Measurements from ENCODE around the gene MGLL. TPM values are rescaled to one million over a fixed set of nuclear protein-coding genes. Genes with fewer than 3 reads are reported as not detected.

The MGLL gene
- total RNA-seq, 2 experiments from 2014 or later: 1.5 to 1.7 TPM

GRCh38 chr3:127745656-127746399, 76.5 kb downstream of the MGLL start:
- H3K4me1 Mint-ChIP-seq: peaks cover 3% of the 10 kb centered on the region
- POLR2A ChIA-PET: no interaction called here
- H3K27ac Mint-ChIP-seq: no peak overlapping the region
- H3K27me3 Mint-ChIP-seq: peaks cover 22% of the 10 kb centered on the region
- no peak overlapping the region for H3K4me3 Mint-ChIP-seq
- CTCF ChIA-PET: no interaction called here
- no peaks in the 10 kb centered on the region for H3K36me3 Mint-ChIP-seq (ENCODE audit: low read depth)
- no peak for DNase-seq
- no peaks in the 10 kb centered on the region for H3K9me3 Mint-ChIP-seq

- Mint-ChIP-seq H3K27ac (no peak overlapping the region), H3K36me3 (ENCODE audit: low read depth) (no peaks in the 10 kb centered on the region), H3K4me1 (no peaks in the 10 kb centered on the region), H3K27me3 (peaks cover 12% of the 10 kb centered on the region), H3K4me3 (no peak overlapping the region), H3K9me3 (no peaks in the 10 kb centered on the region)
- CTCF ChIA-PET: no interaction called here
- POLR2A ChIA-PET: no interaction called here
- DNase-seq: no peak
Measured at GRCh38 chr3:127744875-127745274, 77.4 kb downstream of the MGLL start.

GRCh38 chr3:127744253-127744815, 78.0 kb downstream of the MGLL start:
- no peak for DNase-seq
- H3K27ac Mint-ChIP-seq: no peak overlapping the region

DNA sequence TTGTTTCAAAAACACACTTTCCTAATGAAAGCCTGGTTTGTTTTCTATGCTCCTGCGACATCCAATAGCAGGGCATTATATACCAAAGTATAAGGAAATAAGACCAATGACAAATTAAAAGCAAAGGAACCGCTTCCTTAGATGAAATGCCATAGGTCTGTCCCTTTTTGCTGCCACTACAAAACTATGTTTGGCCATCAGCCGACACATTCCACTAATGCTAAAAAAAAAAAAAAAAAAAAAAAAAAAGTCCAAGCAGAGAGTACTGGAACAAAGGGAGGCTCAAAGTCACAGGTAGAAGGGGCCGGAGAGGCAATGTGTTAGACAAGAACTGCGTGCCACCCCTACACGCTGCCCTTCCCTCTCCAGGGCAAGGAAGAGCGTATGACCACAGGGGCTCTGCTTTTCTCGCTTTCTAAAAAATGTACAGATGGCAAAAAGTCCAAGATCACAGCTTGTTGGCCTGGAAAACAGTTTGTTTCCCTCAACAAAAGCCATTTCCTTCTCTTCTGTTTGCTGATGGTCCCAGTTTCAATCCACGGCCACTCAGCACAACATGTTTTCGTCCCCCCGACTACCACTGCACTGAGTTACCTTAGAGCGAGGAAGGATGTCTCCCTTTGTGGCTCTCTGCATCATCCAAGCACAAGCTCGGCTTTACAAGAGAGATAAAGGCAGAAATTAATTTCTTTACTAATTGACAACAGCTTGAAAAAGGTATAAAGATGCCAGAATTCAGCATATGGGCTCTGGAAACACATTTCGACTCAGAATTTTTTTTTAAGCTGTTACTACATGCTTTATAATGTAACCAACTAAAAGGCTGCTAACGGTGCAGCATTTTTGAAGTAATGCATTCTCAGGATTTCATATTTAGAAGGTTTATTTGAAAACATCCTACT, 78.7 kb downstream of the MGLL start:
- Mint-ChIP-seq H3K27ac (no peak overlapping the region), H3K27me3 (peaks cover 7% of the 10 kb centered on the region), H3K9me3 (no peaks in the 10 kb centered on the region), H3K4me3 (no peak overlapping the region), H3K4me1 (no peaks in the 10 kb centered on the region), H3K36me3 (ENCODE audit: low read depth) (no peaks in the 10 kb centered on the region)
- DNase-seq: no peak
- POLR2A ChIA-PET: no interaction called here
- CTCF ChIA-PET: no interaction called here

More at GRCh38 chr3:127744253-127744815, 78.0 kb downstream of the MGLL start:
- H3K27me3 Mint-ChIP-seq: peaks cover 7% of the 10 kb centered on the region
- H3K4me1 Mint-ChIP-seq: no peaks in the 10 kb centered on the region
- ChIA-PET POLR2A (no interaction called here), CTCF (no interaction called here)
- H3K4me3 Mint-ChIP-seq: no peak overlapping the region
- H3K9me3 Mint-ChIP-seq: no peaks in the 10 kb centered on the region
- no peaks in the 10 kb centered on the region for H3K36me3 Mint-ChIP-seq (ENCODE audit: low read depth)

DNA sequence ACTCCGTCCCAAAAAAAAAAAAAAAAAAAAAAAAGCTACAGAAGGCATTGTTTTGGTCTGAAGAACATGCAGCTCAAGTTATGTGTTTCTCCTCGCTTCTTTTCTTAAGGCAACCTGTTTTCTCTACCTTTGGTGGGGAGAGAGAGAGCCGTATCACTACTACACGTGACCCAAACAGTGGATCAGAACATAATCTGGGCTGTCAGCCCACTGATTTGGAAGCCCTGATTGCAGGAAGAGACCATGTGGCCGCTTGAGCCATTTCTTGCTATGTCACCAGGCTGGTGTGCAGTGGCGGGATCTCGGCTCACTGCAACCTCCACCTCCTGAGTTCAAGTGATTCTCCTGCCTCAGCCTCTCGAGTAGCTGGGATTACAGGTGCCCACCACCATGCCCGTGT, 79.7 kb downstream of the MGLL start:
- no peak for DNase-seq
- H3K4me3 Mint-ChIP-seq: no peak overlapping the region
- no peaks in the 10 kb centered on the region for H3K9me3 Mint-ChIP-seq
- H3K27me3 Mint-ChIP-seq: peaks cover 7% of the 10 kb centered on the region
- ChIA-PET POLR2A (no interaction called here), CTCF (no interaction called here)
- H3K27ac Mint-ChIP-seq: no peak overlapping the region
- H3K36me3 Mint-ChIP-seq (ENCODE audit: low read depth): no peaks in the 10 kb centered on the region
- peaks cover 3% of the 10 kb centered on the region for H3K4me1 Mint-ChIP-seq

DNA sequence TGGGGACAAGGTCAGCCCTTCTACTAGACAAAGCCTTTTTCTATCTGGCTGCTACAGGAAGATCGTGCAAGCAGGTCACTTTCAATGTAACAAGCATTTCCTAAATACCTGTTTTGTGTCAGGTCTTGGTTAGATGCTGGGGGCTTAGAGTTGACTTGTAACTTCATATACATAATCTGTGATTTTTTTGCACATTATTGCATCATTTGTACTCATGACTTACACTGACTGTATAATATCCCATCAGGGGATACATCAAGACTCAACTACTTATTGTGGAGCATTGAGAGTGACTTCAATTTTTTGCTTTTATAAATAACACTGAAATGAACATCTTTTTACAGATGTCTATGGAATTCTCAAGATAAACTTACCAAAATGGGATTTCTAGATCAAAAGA, 80.6 kb downstream of the MGLL start:
- Mint-ChIP-seq H3K27me3 (peaks cover 5% of the 10 kb centered on the region), H3K4me3 (no peak overlapping the region), H3K27ac (no peak overlapping the region), H3K4me1 (peaks cover 3% of the 10 kb centered on the region), H3K36me3 (ENCODE audit: low read depth) (no peaks in the 10 kb centered on the region), H3K9me3 (no peaks in the 10 kb centered on the region)
- CTCF ChIA-PET: no interaction called here
- DNase-seq: no peak
- POLR2A ChIA-PET: no interaction called here

DNA sequence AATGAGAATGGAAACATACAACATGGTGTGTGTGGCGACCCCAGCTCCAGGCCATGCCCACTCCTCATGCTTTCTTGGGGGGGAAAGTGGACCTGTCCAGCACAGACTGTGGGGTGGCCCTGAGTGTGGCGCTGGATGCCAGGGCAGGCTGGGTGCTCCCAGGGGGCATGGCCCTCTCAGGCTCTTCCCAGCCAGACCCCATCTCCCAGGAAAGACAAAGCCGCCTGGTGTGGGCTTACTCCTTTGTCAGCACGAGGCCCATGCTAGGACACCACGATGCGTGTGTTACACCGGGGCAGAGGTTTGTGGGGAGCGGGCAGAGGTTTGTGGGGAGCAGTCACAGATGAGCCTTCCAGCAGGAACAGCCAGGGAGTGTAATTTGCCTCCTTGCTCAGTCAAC, 81.1 kb downstream of the MGLL start:
- H3K9me3 Mint-ChIP-seq: no peaks in the 10 kb centered on the region
- peaks cover 3% of the 10 kb centered on the region for H3K4me1 Mint-ChIP-seq
- H3K36me3 Mint-ChIP-seq (ENCODE audit: low read depth): no peaks in the 10 kb centered on the region
- no peak overlapping the region for H3K27ac Mint-ChIP-seq
- POLR2A ChIA-PET: no interaction called here
- no peak overlapping the region for H3K4me3 Mint-ChIP-seq
- no peak for DNase-seq
- CTCF ChIA-PET: no interaction called here
- peaks cover 7% of the 10 kb centered on the region for H3K27me3 Mint-ChIP-seq

DNA sequence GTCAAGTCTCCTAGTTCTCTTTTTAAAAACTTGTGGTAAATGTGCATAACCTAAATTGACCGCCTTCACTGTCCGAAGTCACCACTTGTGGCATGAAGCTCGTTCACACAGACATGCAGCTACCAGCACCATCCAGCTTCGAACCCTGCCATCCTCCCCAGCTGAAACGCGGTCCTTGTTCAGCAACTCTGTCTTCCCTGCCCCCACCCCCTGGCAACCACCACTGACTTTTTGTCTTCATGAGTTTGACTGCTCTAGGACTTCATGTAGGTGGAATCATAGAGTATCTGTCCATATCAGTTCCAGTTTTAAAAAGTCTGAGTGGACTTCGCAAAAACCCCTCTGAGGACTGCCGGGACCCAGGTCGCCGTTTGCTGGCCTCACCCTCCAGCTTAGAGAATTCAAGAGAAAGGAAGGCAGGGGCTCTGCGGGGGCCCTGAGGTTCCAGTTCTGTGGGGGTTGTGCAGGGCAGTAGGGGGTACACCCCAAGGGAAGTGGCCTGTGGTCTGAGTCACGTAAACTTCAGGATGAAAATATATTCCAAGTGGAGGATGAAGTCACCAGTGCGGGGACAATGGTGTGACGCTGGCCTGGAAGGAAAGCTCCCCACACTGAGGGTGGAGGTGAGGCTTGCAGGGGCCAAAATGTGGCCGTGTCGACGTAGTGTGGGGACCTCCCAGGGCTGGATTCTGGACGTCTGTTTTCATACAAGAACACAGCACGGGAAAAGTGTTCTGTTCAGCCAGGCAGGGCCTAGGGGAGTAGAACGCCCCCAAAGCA, 82.0 kb downstream of the MGLL start:
- CTCF ChIA-PET: no interaction called here
- Mint-ChIP-seq H3K27ac (no peak overlapping the region), H3K4me1 (peaks cover 3% of the 10 kb centered on the region), H3K36me3 (ENCODE audit: low read depth) (no peaks in the 10 kb centered on the region), H3K27me3 (peaks cover 13% of the 10 kb centered on the region), H3K9me3 (no peaks in the 10 kb centered on the region), H3K4me3 (no peak overlapping the region)
- POLR2A ChIA-PET: no interaction called here
- DNase-seq: no peak

- Mint-ChIP-seq H3K4me1 (peaks cover 6% of the 10 kb centered on the region), H3K9me3 (no peaks in the 10 kb centered on the region), H3K27ac (no peak overlapping the region), H3K4me3 (no peak overlapping the region), H3K27me3 (peaks cover 18% of the 10 kb centered on the region), H3K36me3 (ENCODE audit: low read depth) (no peaks in the 10 kb centered on the region)
- CTCF ChIA-PET: interaction anchor here (0.6 kb wide), 1 partner anchor 81 kb away, joined by 3 read pairs; no protein-coding TSS in a partner anchor
- no peak for DNase-seq
- POLR2A ChIA-PET: no interaction called here
Measured at GRCh38 chr3:127739347-127740135, 82.8 kb downstream of the MGLL start.

DNA sequence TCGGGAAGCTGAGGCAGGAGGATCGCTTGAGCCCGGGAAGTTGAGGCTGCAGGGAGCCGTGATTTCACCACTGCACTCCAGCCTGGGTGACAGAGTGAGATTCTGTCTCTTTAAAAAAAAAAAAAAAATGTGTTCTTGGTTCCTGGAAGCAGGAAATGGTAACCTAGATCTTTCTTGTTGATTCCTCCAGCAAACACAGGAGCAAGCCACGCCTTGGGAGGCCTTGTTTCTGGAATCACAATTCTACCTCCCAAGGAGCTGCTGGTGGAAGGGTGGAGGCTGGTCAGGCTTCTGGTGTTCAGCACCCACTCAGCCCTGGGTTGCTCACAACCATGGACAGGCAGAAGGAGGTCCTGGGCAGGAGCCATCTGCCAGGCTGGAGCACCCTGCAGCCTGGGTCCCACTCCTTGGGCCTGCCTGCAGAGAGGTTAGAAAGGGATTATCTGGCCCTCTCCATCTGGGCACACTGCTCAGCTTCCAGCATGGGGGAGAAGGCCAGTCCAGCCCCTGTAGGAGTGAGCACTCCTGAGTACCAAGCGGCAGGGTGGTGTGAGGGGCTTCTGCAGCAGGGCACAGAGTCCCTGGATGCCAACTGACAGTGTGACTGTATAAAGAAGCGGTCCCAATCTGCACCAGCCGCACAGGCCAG, 84.0 kb downstream of the MGLL start:
- H3K9me3 Mint-ChIP-seq: no peaks in the 10 kb centered on the region
- POLR2A ChIA-PET: interaction anchor here (0.7 kb wide), 1 partner anchor 176 kb away, joined by 3 read pairs; no protein-coding TSS in a partner anchor
- H3K36me3 Mint-ChIP-seq (ENCODE audit: low read depth): no peaks in the 10 kb centered on the region

DNA sequence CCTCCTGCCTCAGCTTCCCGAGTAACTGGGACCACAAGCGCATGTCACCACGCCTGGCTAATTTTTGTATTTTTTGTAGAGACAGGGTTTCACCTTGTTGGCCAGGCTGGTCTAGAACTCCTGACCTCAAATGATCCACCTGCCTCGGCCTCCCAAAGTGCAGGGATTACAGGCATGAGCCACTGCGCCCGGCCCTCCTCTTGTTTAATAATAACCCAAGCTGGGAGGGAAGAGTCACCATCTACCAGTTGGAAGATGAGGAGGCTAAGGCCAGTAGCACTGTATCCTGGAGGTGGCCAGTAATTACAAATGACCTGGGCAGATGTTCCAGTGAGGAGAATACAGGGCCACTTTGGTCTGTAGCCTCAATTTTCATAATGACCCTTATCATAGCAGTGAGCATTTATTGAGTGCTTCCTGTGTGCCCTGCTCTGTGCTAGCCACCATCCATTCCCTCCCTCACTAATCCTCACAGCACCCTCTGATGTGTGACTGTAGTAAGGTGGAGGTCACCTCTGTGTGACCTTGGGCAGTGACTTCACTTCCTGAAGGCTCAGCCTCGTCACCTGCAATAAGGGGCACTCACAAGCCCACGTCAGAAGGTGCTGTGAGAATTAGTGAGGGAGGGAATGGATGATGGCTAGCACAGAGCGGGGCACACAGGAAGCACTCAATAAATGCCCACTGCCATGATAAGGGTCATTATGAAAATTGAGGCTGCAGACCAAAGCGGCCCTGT, 85.3 kb downstream of the MGLL start:
- no peak for DNase-seq
- Mint-ChIP-seq H3K27ac (no peak overlapping the region), H3K27me3 (peaks cover 24% of the 10 kb centered on the region), H3K9me3 (no peaks in the 10 kb centered on the region), H3K36me3 (ENCODE audit: low read depth) (no peaks in the 10 kb centered on the region), H3K4me1 (peaks cover 6% of the 10 kb centered on the region), H3K4me3 (no peak overlapping the region)
- ChIA-PET CTCF (interaction anchor here (1.4 kb wide), 1 partner anchor 41 kb away, joined by 4 read pairs; no protein-coding TSS in a partner anchor), POLR2A (no interaction called here)

More for the DNA sequence above, 84.0 kb downstream of the MGLL start:
- CTCF ChIA-PET: interaction anchor here (1.0 kb wide), 1 partner anchor 70 kb away, joined by 3 read pairs; no protein-coding TSS in a partner anchor
- no peak for DNase-seq
- Mint-ChIP-seq H3K27me3 (peaks cover 18% of the 10 kb centered on the region), H3K4me3 (no peak overlapping the region), H3K4me1 (peaks cover 6% of the 10 kb centered on the region), H3K27ac (no peak overlapping the region)

Measured in activated CD4-positive, alpha-beta memory T cell treated with anti-CD3 and anti-CD28 coated beads, Interleukin-2, amount 10 ng/mL, durations not matched to agents 7 days and 5 days (primary cell).